ENCODE measurements around the gene SGMS1.

The SGMS1 gene

GRCh38 chr10:50523357-50523756, 100.4 kb downstream of the SGMS1 start:
- no peak overlapping the region for H3K9ac ChIP-seq (ENCODE audit: low read depth, low read length, poor library complexity)
- no peak overlapping the region for H2BK5ac ChIP-seq (ENCODE audit: low read length)
- no peak overlapping the region for H3K27ac ChIP-seq (replicated peaks; ENCODE audit: low read length)
- no peak overlapping the region for H4K91ac ChIP-seq (ENCODE audit: low read depth, low read length, poor library complexity)
- no peak overlapping the region for H2BK12ac ChIP-seq (ENCODE audit: low read length)
- no peak overlapping the region for H2AK5ac ChIP-seq (ENCODE audit: low read depth, low read length)
- H3K4me3 ChIP-seq (ENCODE audit: low read length in 2 of 2): no peak overlapping the region
- no peaks in the 10 kb centered on the region for H3K9me3 ChIP-seq (replicated peaks in 1 of 2; ENCODE audit: control insufficient read depth in 2 of 2, insufficient read depth in 1 of 2, low read depth in 1 of 2, low read length in 2 of 2)
- peaks cover 0 to 2% of the 10 kb centered on the region in 2 donors for H3K4me1 ChIP-seq (ENCODE audit: control insufficient read depth in 2 of 2, insufficient read depth in 1 of 2, low read depth in 1 of 2, low read length in 2 of 2)
- DNase-seq (ENCODE audit: low spot score): no peak
- no peak overlapping the region for H2AFZ ChIP-seq (ENCODE audit: low read length)
- no peak overlapping the region for H3K4ac ChIP-seq (ENCODE audit: low read length)
- no peak overlapping the region for H3K23ac ChIP-seq (ENCODE audit: low read depth, low read length, poor library complexity)
- no peak overlapping the region for H2BK15ac ChIP-seq (ENCODE audit: low read length)
- H3K79me1 ChIP-seq (ENCODE audit: low read depth, low read length): no peaks in the 10 kb centered on the region
- no peak overlapping the region for H2BK120ac ChIP-seq (ENCODE audit: low read depth, low read length)
- H3K4me2 ChIP-seq (ENCODE audit: insufficient read depth, low read length, poor library complexity, severe bottlenecking): no peak overlapping the region
- no peaks in the 10 kb centered on the region for H3K27me3 ChIP-seq (ENCODE audit: control insufficient read depth in 3 of 3, insufficient read depth in 3 of 3, low read depth in 1 of 3, low read length in 3 of 3)
- H4K8ac ChIP-seq (ENCODE audit: low read depth, low read length): no peak overlapping the region
- H3K18ac ChIP-seq (ENCODE audit: low read length): no peak overlapping the region
- H3K36me3 ChIP-seq (replicated peaks in 1 of 2; ENCODE audit: control insufficient read depth in 2 of 2, insufficient read depth in 2 of 2, low read length in 2 of 2): no peaks in the 10 kb centered on the region
- H3K14ac ChIP-seq (ENCODE audit: low read length): no peak overlapping the region

DNA sequence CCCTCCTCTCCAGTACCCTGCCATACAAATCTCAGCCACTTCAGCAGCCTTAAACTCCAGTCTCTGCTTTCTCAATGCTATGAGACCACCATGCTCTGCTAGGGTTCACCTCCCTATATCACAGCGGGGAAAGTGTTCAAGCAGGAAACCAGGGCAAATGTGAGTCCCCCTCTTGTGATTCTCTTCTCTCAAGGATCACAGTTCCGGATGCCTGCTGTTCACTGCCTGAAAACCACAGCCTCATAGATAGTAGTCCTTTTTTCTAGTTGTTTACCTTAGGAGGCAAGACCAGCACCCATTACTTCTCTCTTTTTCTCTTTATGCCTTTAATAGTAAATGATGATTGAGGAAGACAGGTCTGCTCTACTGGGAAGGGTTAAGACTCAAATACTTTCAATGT, 100.8 kb downstream of the SGMS1 start:
- no peak overlapping the region for H3K4ac ChIP-seq (ENCODE audit: low read length)
- no peaks in the 10 kb centered on the region for H3K27me3 ChIP-seq (ENCODE audit: control insufficient read depth in 3 of 3, insufficient read depth in 3 of 3, low read depth in 1 of 3, low read length in 3 of 3)
- no peak overlapping the region for H3K14ac ChIP-seq (ENCODE audit: low read length)
- no peak overlapping the region for H3K9ac ChIP-seq (ENCODE audit: low read depth, low read length, poor library complexity)
- no peak overlapping the region for H2BK5ac ChIP-seq (ENCODE audit: low read length)
- no peak overlapping the region for H4K91ac ChIP-seq (ENCODE audit: low read depth, low read length, poor library complexity)
- no peak overlapping the region for H2BK15ac ChIP-seq (ENCODE audit: low read length)
- no peak overlapping the region for H3K18ac ChIP-seq (ENCODE audit: low read length)
- H3K23ac ChIP-seq (ENCODE audit: low read depth, low read length, poor library complexity): no peak overlapping the region
- no peak overlapping the region for H3K4me3 ChIP-seq (ENCODE audit: low read length in 2 of 2)
- H3K36me3 ChIP-seq (replicated peaks in 1 of 2; ENCODE audit: control insufficient read depth in 2 of 2, insufficient read depth in 2 of 2, low read length in 2 of 2): no peaks in the 10 kb centered on the region
- H2BK120ac ChIP-seq (ENCODE audit: low read depth, low read length): no peak overlapping the region
- no CpG with 5 or more reads among the region's 2 CpGs for WGBS, 2 donors (ENCODE audit: extremely low coverage in 2 of 2, insufficient read length in 2 of 2, insufficient replicate concordance in 1 of 2)
- H3K9me3 ChIP-seq (replicated peaks in 1 of 2; ENCODE audit: control insufficient read depth in 2 of 2, insufficient read depth in 1 of 2, low read depth in 1 of 2, low read length in 2 of 2): no peaks in the 10 kb centered on the region
- H3K4me1 ChIP-seq (ENCODE audit: control insufficient read depth in 2 of 2, insufficient read depth in 1 of 2, low read depth in 1 of 2, low read length in 2 of 2): peaks cover 0 to 2% of the 10 kb centered on the region in 2 donors
- H4K8ac ChIP-seq (ENCODE audit: low read depth, low read length): no peak overlapping the region
- H3K27ac ChIP-seq (replicated peaks; ENCODE audit: low read length): no peak overlapping the region
- no peak overlapping the region for H2AK5ac ChIP-seq (ENCODE audit: low read depth, low read length)
- no peak overlapping the region for H3K4me2 ChIP-seq (ENCODE audit: insufficient read depth, low read length, poor library complexity, severe bottlenecking)
- no peak overlapping the region for H2BK12ac ChIP-seq (ENCODE audit: low read length)
- DNase-seq (ENCODE audit: low spot score): no peak
- no peaks in the 10 kb centered on the region for H3K79me1 ChIP-seq (ENCODE audit: low read depth, low read length)
- no peak overlapping the region for H2AFZ ChIP-seq (ENCODE audit: low read length)

GRCh38 chr10:50520115-50520514, 103.6 kb downstream of the SGMS1 start:
- Histone ChIP-seq H2AFZ (ENCODE audit: low read length) (no peak overlapping the region), H3K79me1 (ENCODE audit: low read depth, low read length) (no peaks in the 10 kb centered on the region), H3K14ac (ENCODE audit: low read length) (no peak overlapping the region), H3K9ac (ENCODE audit: low read depth, low read length, poor library complexity) (no peak overlapping the region), H3K36me3 (replicated peaks in 1 of 2; ENCODE audit: control insufficient read depth in 2 of 2, insufficient read depth in 2 of 2, low read length in 2 of 2) (no peaks in the 10 kb centered on the region), H4K91ac (ENCODE audit: low read depth, low read length, poor library complexity) (no peak overlapping the region), H4K8ac (ENCODE audit: low read depth, low read length) (no peak overlapping the region), H2BK5ac (ENCODE audit: low read length) (no peak overlapping the region), H3K4me1 (ENCODE audit: control insufficient read depth in 2 of 2, insufficient read depth in 1 of 2, low read depth in 1 of 2, low read length in 2 of 2) (peaks cover 0 to 2% of the 10 kb centered on the region in 2 donors), H3K23ac (ENCODE audit: low read depth, low read length, poor library complexity) (no peak overlapping the region), H3K4ac (ENCODE audit: low read length) (no peak overlapping the region), H3K4me2 (ENCODE audit: insufficient read depth, low read length, poor library complexity, severe bottlenecking) (no peak overlapping the region), H2BK120ac (ENCODE audit: low read depth, low read length) (no peak overlapping the region), H3K27ac (replicated peaks; ENCODE audit: low read length) (no peak overlapping the region), H3K18ac (ENCODE audit: low read length) (no peak overlapping the region), H2AK5ac (ENCODE audit: low read depth, low read length) (no peak overlapping the region), H3K27me3 (ENCODE audit: control insufficient read depth in 3 of 3, insufficient read depth in 3 of 3, low read depth in 1 of 3, low read length in 3 of 3) (no peaks in the 10 kb centered on the region), H3K4me3 (ENCODE audit: low read length in 2 of 2) (no peak overlapping the region), H2BK15ac (ENCODE audit: low read length) (no peak overlapping the region), H2BK12ac (ENCODE audit: low read length) (no peak overlapping the region), H3K9me3 (replicated peaks in 1 of 2; ENCODE audit: control insufficient read depth in 2 of 2, insufficient read depth in 1 of 2, low read depth in 1 of 2, low read length in 2 of 2) (no peaks in the 10 kb centered on the region)
- WGBS, 2 donors (ENCODE audit: extremely low coverage in 2 of 2, insufficient read length in 2 of 2, insufficient replicate concordance in 1 of 2): no CpG with 5 or more reads among the region's 3 CpGs
- no peak for DNase-seq (ENCODE audit: low spot score)

DNA sequence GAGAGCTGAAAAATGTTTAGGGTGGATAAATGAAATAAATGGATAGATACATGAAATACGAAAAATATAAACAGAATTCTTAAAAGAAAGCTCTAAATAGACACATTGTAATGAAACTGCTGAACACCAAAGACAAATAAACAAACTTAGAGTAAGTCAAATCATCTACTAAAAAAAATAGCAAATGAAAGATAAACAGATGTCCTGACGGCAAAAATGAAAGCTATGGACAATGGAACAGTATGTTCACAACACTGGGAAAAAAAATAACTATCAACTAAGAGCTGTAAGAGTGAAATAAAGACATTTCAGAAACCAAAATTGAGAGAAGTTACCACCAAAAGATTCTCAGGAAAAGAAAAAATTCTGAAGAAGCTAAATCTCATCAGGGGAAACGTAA, 106.1 kb downstream of the SGMS1 start:
- Histone ChIP-seq H3K18ac (ENCODE audit: low read length) (no peak overlapping the region), H3K9me3 (replicated peaks in 1 of 2; ENCODE audit: control insufficient read depth in 2 of 2, insufficient read depth in 1 of 2, low read depth in 1 of 2, low read length in 2 of 2) (no peaks in the 10 kb centered on the region), H2BK15ac (ENCODE audit: low read length) (no peak overlapping the region), H3K27ac (replicated peaks; ENCODE audit: low read length) (no peak overlapping the region), H2BK120ac (ENCODE audit: low read depth, low read length) (no peak overlapping the region), H3K4ac (ENCODE audit: low read length) (no peak overlapping the region), H3K4me2 (ENCODE audit: insufficient read depth, low read length, poor library complexity, severe bottlenecking) (no peak overlapping the region), H2AFZ (ENCODE audit: low read length) (no peak overlapping the region), H3K9ac (ENCODE audit: low read depth, low read length, poor library complexity) (no peak overlapping the region), H2BK5ac (ENCODE audit: low read length) (no peak overlapping the region), H4K8ac (ENCODE audit: low read depth, low read length) (no peak overlapping the region), H2AK5ac (ENCODE audit: low read depth, low read length) (no peak overlapping the region), H3K14ac (ENCODE audit: low read length) (no peak overlapping the region), H2BK12ac (ENCODE audit: low read length) (no peak overlapping the region), H3K4me3 (ENCODE audit: low read length in 2 of 2) (no peak overlapping the region), H3K4me1 (ENCODE audit: control insufficient read depth in 2 of 2, insufficient read depth in 1 of 2, low read depth in 1 of 2, low read length in 2 of 2) (no peaks in the 10 kb centered on the region), H3K27me3 (ENCODE audit: control insufficient read depth in 3 of 3, insufficient read depth in 3 of 3, low read depth in 1 of 3, low read length in 3 of 3) (no peaks in the 10 kb centered on the region), H3K79me1 (ENCODE audit: low read depth, low read length) (no peaks in the 10 kb centered on the region), H3K36me3 (replicated peaks in 1 of 2; ENCODE audit: control insufficient read depth in 2 of 2, insufficient read depth in 2 of 2, low read length in 2 of 2) (no peaks in the 10 kb centered on the region), H4K91ac (ENCODE audit: low read depth, low read length, poor library complexity) (no peak overlapping the region), H3K23ac (ENCODE audit: low read depth, low read length, poor library complexity) (no peak overlapping the region)
- no peak for DNase-seq (ENCODE audit: low spot score)
- WGBS, 2 donors (ENCODE audit: extremely low coverage in 2 of 2, insufficient read length in 2 of 2, insufficient replicate concordance in 1 of 2): no CpG with 5 or more reads among the region's 3 CpGs
